Activated naive CD8-positive, alpha-beta T cell treated with anti-CD3 and anti-CD28 coated beads, Interleukin-2, amount 50 U/mL, for 24 hours (primary cell): ENCODE results near the gene MEMO1.

Experiments used
- ATAC-seq: fragments of 150-1000 bp; cut with Tn5 transposase; one replicate; pipeline ENCODE4 v1.10.0; 2021
- DNase-seq: peaks from one replicate; pipeline ENCODE4 v3.0.0; 2021
- H3K27ac Mint-ChIP-seq: one replicate; pipeline ENCODE4 v1.8.0; 2021; ENCODE audit warnings: mild to moderate bottlenecking, mixed read lengths
- H3K27me3 Mint-ChIP-seq: one replicate; pipeline ENCODE4 v1.8.0; 2021; ENCODE audit warnings: mixed read lengths
- H3K36me3 Mint-ChIP-seq: one replicate; pipeline ENCODE4 v1.8.0; 2021; ENCODE audit warnings: low read depth, mixed read lengths
- H3K4me1 Mint-ChIP-seq: one replicate; pipeline ENCODE4 v1.8.0; 2021; ENCODE audit warnings: mixed read lengths
- H3K4me3 Mint-ChIP-seq: one replicate; pipeline ENCODE4 v1.8.0; 2021; ENCODE audit warnings: mild to moderate bottlenecking, moderate library complexity, mixed read lengths
- H3K9me3 Mint-ChIP-seq: one replicate; pipeline ENCODE4 v1.8.0; 2021; ENCODE audit warnings: mixed read lengths

The MEMO1 gene

DNA sequence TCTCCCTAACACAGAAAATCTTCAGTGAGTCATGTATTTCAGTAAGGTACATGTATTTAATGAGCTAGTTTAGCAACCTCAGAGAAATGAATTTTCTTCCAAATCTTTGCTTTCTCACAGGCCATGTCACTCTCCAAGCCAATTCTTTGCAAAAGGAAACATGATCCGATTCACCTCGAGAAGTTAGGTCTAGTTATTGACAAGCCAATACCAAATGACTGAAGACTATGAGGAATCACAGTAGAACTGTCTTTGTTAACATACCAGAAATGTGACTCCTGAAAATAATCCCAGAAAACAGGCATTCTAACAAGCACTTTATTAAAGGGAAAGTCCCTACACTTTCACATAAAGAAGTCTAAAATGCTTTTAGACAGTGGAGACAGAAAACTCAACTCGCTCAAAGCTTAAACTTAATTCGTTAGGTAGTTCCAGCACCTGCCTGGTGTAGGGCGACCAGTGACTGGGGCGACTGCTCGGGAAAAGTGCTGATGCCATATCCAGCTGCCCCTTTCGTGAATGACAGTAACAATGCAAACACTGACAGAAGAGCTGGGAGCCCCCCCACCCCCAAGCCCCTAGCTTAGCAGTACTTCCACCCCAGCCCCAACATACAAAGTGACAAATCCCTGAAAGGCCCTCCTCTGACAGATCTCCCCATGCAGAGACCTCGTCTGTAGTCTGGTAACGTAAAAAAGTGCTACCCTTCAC, 1.8 kb downstream of the MEMO1 start:
- Mint-ChIP-seq H3K27ac (peak overlapping the region; percentile 96), H3K27me3 (no peaks in the 10 kb centered on the region), H3K4me1 (peaks cover 55% of the 10 kb centered on the region), H3K36me3 (peaks cover 18% of the 10 kb centered on the region), H3K9me3 (peaks cover 4% of the 10 kb centered on the region), H3K4me3 (peak overlapping the region; percentile 96)
- ATAC-seq = no peak
- peak; percentile 22 for DNase-seq

DNA sequence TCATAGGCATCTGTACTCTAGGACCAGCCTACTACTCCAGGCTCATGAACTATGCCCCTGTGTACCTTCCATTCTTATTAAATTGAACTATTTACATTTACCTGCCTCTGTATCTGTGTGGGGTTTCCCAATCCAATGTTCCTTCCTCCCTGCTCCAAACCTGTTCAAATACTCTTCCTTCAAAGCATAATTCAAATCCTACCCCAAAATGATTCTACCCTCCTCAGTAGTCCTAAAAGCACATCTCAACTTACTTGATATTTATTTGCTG, 3.8 kb downstream of the MEMO1 start:
- no peak for ATAC-seq
- H3K4me1 Mint-ChIP-seq = peaks cover 59% of the 10 kb centered on the region
- H3K36me3 Mint-ChIP-seq = peaks cover 18% of the 10 kb centered on the region
- H3K27me3 Mint-ChIP-seq = no peaks in the 10 kb centered on the region
- H3K27ac Mint-ChIP-seq = no peak overlapping the region
- H3K9me3 Mint-ChIP-seq = peaks cover 4% of the 10 kb centered on the region
- peak overlapping the region; percentile 24 for H3K4me3 Mint-ChIP-seq
- no peak for DNase-seq

DNA sequence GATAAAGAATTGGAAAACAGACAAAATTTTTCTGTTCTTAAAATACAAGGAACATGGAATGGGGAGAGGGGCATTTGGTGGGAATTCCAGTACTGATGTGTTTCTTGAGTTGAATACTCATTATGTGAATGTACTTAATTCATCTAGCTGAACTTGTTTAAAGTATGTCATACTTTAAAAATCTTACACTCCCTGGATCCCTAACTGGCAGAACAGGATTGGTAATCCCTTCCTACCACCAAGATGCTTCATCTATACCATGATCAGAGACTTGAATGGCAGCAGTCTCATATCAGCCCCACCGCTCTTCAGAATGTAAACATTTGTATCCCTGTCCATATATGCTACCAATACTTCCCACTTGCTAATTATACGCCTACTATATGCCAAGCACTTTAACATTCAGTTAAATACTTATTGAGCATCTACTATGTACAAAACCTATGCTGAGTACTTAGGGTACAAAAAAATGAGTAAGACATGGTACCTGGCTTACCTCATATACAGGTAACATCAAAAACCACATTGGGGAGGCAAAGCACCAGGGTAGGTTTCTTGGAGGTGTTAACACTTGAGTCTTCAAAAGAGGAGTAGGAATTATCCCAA, 5.3 kb downstream of the MEMO1 start:
- ATAC-seq (no peak), DNase-seq (no peak)
- Mint-ChIP-seq H3K27me3 (no peaks in the 10 kb centered on the region), H3K4me1 (peaks cover 54% of the 10 kb centered on the region), H3K36me3 (peaks cover 24% of the 10 kb centered on the region), H3K4me3 (no peak overlapping the region), H3K9me3 (peaks cover 4% of the 10 kb centered on the region), H3K27ac (no peak overlapping the region)

DNA sequence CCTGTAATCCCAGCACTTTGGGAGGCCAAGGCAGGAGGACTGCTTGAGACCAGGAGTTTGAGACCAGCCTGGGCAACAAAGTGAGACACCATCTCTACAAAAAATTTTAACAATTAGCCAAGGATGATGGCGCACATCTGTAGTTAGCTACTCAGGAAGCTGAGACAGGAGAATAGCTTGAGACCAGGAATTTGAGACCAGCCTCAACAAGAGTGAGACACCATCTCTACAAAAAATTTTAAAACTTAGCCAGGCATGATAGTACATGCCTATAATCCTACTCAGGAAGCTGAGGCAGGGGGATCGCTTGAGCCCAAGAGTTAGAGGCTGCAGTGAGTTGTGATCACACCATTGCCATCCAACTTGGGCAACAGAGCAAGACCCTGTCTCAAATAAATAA, 7.0 kb downstream of the MEMO1 start:
- Mint-ChIP-seq H3K27me3 (no peaks in the 10 kb centered on the region), H3K27ac (no peak overlapping the region), H3K9me3 (peaks cover 4% of the 10 kb centered on the region), H3K36me3 (peaks cover 25% of the 10 kb centered on the region), H3K4me3 (no peak overlapping the region), H3K4me1 (peaks cover 62% of the 10 kb centered on the region)
- DNase-seq (no peak), ATAC-seq (no peak)

DNA sequence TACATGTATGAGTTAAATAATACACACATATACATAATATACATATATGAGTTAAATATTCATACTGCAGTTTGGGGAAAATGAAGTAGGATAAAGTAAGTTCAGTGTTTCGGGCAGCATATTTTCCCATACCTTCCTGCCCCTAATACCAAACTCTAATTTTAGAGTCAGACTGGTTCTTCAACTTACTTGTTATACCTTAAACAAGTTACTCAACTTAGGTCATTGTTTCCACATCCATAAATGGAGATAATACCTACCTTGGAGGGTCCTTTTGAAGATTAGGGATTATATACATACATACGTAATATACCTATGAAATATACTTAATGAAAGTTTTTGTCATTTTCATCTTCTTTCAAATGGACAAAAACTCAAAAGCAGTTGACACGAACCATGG, 8.4 kb downstream of the MEMO1 start:
- no peak for ATAC-seq
- H3K4me1 Mint-ChIP-seq = peaks cover 60% of the 10 kb centered on the region
- peaks cover 4% of the 10 kb centered on the region for H3K9me3 Mint-ChIP-seq
- H3K4me3 Mint-ChIP-seq = no peak overlapping the region
- H3K36me3 Mint-ChIP-seq = peaks cover 22% of the 10 kb centered on the region
- H3K27me3 Mint-ChIP-seq = no peaks in the 10 kb centered on the region
- no peak overlapping the region for H3K27ac Mint-ChIP-seq
- no peak for DNase-seq

DNA sequence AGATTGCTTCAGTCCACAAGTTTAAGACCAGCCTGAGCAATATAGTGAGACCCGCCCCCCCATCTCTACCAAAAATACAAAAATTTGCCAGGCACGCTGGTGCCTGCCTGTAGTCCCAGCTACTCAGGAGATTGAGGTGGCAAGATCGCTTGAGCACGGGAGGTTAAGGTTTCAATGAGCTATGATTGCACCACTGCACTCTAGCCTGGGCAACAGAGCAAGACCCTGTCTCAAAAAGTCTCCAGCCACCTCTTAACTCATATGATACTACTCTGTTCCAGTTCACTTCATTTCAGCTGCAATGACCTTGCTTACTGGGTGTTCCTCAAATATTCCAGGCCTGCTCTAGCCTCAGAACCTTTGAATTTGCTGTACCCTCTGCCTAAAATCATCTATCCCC, 11.4 kb downstream of the MEMO1 start:
- no peak for ATAC-seq
- peaks cover 56% of the 10 kb centered on the region for H3K4me1 Mint-ChIP-seq
- no peaks in the 10 kb centered on the region for H3K9me3 Mint-ChIP-seq
- no peaks in the 10 kb centered on the region for H3K27me3 Mint-ChIP-seq
- H3K4me3 Mint-ChIP-seq = no peak overlapping the region
- DNase-seq = no peak
- no peak overlapping the region for H3K27ac Mint-ChIP-seq
- peaks cover 13% of the 10 kb centered on the region for H3K36me3 Mint-ChIP-seq

DNA sequence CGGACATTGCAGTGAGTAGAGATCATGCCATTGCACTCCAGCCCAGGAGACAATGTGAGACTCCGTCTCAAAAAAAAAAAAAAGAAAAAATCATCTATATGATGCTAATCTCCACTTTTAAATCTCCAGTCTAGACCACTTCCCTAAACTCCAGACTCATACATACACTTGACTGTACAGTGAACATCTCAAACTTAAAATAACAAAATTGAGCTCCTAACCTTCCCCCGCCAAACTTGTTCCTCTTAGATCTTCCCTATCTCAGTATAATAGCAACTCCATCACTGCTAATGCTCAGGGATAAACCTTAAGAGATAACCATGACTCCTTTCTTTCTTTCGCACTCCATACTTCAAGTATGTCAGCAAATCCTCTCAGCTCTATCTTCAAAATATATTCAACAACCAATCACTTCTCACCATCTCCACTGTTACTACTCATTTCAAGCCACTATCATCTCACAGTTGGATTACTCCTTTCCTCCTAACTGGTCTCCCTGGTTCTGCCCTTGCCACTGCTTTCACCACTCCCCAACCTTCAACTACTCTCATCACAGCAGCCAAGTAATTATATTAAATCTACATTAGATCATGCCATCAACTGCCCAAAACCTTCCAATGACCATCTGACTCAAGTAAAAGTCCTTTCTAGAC, 12.0 kb downstream of the MEMO1 start:
- ATAC-seq (no peak), DNase-seq (no peak)
- H3K36me3 Mint-ChIP-seq = peaks cover 13% of the 10 kb centered on the region
- H3K9me3 Mint-ChIP-seq = no peaks in the 10 kb centered on the region
- H3K4me3 Mint-ChIP-seq = no peak overlapping the region
- peaks cover 52% of the 10 kb centered on the region for H3K4me1 Mint-ChIP-seq
- H3K27ac Mint-ChIP-seq = no peak overlapping the region
- no peaks in the 10 kb centered on the region for H3K27me3 Mint-ChIP-seq

DNA sequence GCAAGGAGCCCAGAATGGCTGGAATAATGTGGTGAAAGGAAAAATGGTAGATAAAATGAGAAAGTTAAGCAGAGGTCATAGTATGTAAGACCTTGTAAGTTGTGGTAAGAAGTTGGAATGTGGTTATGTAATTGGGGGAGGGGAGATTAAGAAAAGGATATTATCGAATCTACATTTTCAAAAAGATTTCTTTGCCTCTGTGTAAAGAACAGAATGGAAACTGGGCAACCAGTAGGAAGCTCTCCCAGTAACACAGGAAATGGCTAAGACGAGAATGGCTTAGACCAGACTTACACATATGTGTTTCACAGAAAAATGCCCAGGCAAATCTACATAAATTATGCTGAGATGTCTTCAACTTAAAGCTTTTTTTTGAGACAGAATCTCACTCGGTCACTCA, 13.2 kb downstream of the MEMO1 start:
- Mint-ChIP-seq H3K27ac (peak overlapping the region; percentile 32), H3K4me1 (peaks cover 56% of the 10 kb centered on the region), H3K27me3 (no peaks in the 10 kb centered on the region), H3K9me3 (no peaks in the 10 kb centered on the region), H3K36me3 (peaks cover 17% of the 10 kb centered on the region), H3K4me3 (no peak overlapping the region)
- DNase-seq (no peak), ATAC-seq (no peak)

DNA sequence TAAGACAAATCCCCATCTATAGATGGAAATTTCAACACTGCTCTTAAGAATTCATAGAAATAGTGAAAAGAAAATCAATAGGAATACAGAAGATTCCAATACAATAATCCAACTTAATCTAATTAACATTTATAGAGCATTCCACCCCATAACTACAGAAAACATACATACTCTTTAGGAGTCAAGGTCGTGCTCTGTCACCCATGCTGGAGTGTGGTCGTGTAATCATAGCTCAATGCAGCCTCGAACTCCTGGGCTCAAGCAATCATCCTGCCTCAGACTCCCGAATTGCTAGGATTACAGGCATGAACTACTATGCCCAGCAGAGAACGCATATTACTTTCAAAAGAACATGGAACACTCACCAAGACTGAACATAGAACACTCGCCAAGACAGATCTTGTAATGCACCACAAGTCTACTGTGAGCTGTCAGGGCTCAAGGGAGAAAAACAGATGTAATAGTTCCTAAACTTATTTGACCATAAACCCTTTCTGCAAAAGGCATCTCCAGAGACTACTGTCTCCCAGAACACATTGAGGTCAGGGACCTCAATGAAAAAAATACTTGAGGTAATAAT, 14.1 kb downstream of the MEMO1 start:
- H3K4me1 Mint-ChIP-seq = peaks cover 62% of the 10 kb centered on the region
- DNase-seq (no peak), ATAC-seq (no peak)
- H3K36me3 Mint-ChIP-seq = peaks cover 17% of the 10 kb centered on the region
- no peak overlapping the region for H3K4me3 Mint-ChIP-seq
- no peaks in the 10 kb centered on the region for H3K27me3 Mint-ChIP-seq
- H3K27ac Mint-ChIP-seq = no peak overlapping the region
- no peaks in the 10 kb centered on the region for H3K9me3 Mint-ChIP-seq

DNA sequence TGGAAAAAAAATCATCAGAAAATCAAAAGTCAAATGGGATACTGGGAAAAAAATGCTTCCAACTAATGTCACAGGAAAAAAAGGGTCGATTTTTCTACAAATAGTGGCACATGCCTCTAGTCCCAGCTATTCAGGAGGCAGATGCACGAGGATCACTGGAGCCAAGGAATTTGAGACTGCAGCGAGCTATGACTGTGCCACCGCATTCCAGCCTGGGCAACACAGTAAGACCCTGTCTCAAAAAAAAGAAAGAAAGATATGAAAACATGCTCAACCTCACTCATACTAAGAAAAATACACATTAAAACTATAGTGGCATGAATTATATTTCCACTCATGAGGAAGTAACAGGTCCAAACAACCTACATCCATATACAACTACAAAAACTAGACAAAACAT, 17.9 kb downstream of the MEMO1 start:
- peaks cover 60% of the 10 kb centered on the region for H3K4me1 Mint-ChIP-seq
- no peaks in the 10 kb centered on the region for H3K9me3 Mint-ChIP-seq
- H3K27ac Mint-ChIP-seq = no peak overlapping the region
- no peak for ATAC-seq
- H3K4me3 Mint-ChIP-seq = no peak overlapping the region
- no peaks in the 10 kb centered on the region for H3K27me3 Mint-ChIP-seq
- peaks cover 14% of the 10 kb centered on the region for H3K36me3 Mint-ChIP-seq
- no peak for DNase-seq

DNA sequence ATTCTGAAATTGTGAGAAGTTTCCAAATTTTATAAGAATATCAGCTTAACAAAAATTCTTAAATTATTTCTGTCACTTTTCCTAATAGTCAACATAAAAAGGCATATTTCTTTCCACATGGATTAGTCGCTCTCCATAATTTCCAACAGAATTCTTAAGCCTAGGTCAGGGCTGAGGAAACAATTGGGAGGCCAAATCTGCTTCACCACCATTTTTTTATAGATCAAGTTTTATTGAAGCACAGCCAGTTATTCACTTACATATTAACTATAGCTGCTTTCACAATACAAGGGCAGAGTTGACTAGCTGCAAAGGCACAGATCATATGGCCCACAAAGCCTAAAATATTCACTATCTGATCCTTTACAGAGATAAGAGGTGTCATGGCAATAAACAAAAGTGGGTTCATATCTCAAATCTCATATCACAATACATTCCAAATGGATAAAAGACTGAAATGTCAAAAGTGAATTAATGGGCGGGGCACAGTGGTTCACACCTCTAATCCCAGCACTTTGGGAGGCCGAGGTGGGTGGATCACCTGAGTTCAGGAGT, 18.7 kb downstream of the MEMO1 start:
- DNase-seq (no peak), ATAC-seq (no peak)
- Mint-ChIP-seq H3K36me3 (peaks cover 16% of the 10 kb centered on the region), H3K27ac (no peak overlapping the region), H3K4me1 (peaks cover 59% of the 10 kb centered on the region), H3K9me3 (no peaks in the 10 kb centered on the region), H3K4me3 (no peak overlapping the region), H3K27me3 (no peaks in the 10 kb centered on the region)

DNA sequence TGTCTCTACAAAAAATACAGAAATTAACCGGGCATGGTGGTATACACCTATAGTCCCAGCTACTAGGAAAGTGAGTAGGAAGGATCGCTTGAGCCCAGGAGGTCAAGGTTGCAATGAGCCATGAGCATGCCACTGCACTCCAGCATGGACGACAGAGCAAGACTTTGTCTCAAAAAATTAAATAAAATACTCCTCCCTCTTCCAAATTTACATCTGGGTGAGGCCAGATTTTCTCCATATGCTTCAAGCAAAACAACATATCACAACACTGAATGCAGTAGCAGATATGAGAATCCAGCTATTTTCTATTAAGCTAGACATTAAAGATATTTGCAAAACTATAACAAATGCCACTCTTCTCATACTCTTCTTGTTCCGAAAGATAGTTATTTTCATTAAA, 20.9 kb downstream of the MEMO1 start:
- H3K9me3 Mint-ChIP-seq = no peaks in the 10 kb centered on the region
- H3K4me3 Mint-ChIP-seq = no peak overlapping the region
- no peak overlapping the region for H3K27ac Mint-ChIP-seq
- no peaks in the 10 kb centered on the region for H3K27me3 Mint-ChIP-seq
- DNase-seq (no peak), ATAC-seq (no peak)
- peaks cover 48% of the 10 kb centered on the region for H3K4me1 Mint-ChIP-seq
- H3K36me3 Mint-ChIP-seq = peaks cover 12% of the 10 kb centered on the region

DNA sequence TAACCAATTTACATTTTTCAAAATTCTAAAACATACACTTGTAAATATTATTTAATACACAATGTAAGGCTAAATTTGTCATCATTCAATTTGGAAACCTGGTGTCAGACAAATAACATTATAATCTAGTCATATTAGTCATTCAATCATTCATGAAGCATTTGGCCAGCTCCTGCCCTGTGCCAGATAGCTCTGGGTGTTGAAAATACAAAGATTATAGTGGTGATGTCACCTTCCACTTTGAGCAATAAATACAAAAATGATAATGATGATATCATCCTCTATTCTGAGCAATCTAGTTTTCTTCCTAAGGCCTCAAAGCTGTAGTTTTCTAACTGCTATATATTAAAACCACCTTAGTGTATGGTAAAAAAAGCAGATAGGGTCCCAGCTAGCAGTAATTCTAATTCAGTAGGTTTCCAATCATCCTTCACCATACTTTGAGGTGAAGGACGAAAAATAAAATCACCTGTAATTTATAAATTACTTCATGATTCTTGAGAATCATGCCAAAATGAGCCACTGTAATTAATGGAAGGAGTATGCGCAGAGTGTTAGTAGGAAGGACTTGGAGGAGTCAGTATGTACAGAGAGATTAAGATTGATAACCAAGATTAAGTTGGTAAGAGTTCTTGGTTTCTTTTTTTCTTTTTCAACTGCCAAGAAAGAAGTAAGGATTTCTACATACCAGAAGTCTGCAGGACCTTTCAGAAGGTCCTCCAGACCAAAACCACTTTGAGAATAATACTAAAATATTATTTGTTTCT, 23.2 kb downstream of the MEMO1 start:
- peak; percentile 57 for ATAC-seq
- Mint-ChIP-seq H3K27me3 (no peaks in the 10 kb centered on the region), H3K4me3 (no peak overlapping the region), H3K4me1 (peaks cover 39% of the 10 kb centered on the region), H3K27ac (peak overlapping the region; percentile 52), H3K36me3 (peaks cover 15% of the 10 kb centered on the region), H3K9me3 (no peaks in the 10 kb centered on the region)
- DNase-seq = no peak

DNA sequence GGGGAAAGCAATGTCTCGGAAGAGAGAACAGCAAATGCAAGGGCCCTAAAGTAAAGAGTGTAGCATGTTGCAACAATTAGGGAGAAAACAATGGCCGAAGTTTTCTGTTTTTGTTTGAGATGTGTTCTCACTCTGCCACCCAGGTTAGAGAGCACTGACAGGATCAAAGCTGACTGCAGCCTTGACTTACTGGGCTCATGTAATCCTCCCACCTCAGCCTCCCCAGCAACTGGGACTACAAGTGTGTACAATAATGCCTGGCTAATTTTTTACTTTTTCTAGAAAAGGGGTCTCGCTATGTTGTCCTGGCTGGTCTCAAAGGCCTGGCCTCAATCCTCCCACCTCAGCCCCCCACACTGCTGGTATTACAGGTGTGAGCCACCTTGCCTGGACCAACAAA, 23.9 kb downstream of the MEMO1 start:
- DNase-seq (no peak), ATAC-seq (no peak)
- no peaks in the 10 kb centered on the region for H3K27me3 Mint-ChIP-seq
- no peak overlapping the region for H3K27ac Mint-ChIP-seq
- peaks cover 35% of the 10 kb centered on the region for H3K4me1 Mint-ChIP-seq
- H3K4me3 Mint-ChIP-seq = no peak overlapping the region
- H3K36me3 Mint-ChIP-seq = peaks cover 15% of the 10 kb centered on the region
- no peaks in the 10 kb centered on the region for H3K9me3 Mint-ChIP-seq
